ENCODE results near the gene TFAP2E. TPM values are rescaled to one million over a fixed set of nuclear protein-coding genes. Genes with fewer than 3 reads are reported as not detected.

Gene TFAP2E
- total RNA-seq, 2 donors from 2014 or later, result 0.67 to 1.1 TPM

- H3K9ac ChIP-seq (ENCODE audit: low read depth in 2 of 2, low read length in 2 of 2), result no peak overlapping the region
- no peak overlapping the region for H3K27ac ChIP-seq
- DNase-seq, result no peak
- intact Hi-C loops (cut with DNase I), result no loop called here
- no peaks in the 10 kb centered on the region for H3K36me3 ChIP-seq
- TF ChIP-seq CTCF (IDR thresholded peaks at IDR 0.05), result no peak
- H3K4me1 ChIP-seq, result no peaks in the 10 kb centered on the region
- no peak overlapping the region for H3K4me3 ChIP-seq
- H3K9me3 ChIP-seq, result no peaks in the 10 kb centered on the region
- H3K27me3 ChIP-seq, result no peaks in the 10 kb centered on the region
Measured at GRCh38 chr1:35589516-35590427, 16.7 kb downstream of the TFAP2E start.

DNA sequence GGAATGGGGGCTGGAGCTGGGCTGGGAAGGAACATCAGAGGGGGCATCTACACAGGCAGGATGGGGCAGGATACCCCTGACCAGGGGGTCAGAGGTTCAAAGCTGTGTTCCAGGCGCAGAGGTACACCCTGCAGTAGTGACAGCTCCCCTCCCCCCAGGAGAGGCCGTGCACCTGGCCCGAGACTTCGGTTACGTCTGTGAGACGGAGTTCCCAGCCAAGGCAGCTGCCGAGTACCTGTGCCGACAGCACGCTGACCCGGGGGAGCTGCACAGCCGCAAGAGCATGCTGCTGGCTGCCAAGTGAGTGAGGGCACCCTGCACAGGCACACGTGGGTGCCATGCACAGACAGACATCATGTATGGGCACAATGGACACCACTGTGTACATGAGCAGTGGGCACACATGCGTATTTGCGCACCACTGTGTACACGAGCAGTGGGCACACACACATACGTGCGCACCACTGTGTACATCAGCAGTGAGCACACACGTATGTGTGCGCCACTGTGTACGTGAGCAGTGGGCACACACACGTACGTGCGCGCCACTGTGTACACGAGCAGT lies 17.4 kb downstream of the TFAP2E start:
- intact Hi-C loops (cut with DNase I), result no loop called here
- Histone ChIP-seq H3K27me3 (no peaks in the 10 kb centered on the region), H3K9ac (ENCODE audit: low read depth in 2 of 2, low read length in 2 of 2) (no peak overlapping the region), H3K27ac (no peak overlapping the region), H3K36me3 (no peaks in the 10 kb centered on the region), H3K4me3 (no peak overlapping the region), H3K9me3 (no peaks in the 10 kb centered on the region), H3K4me1 (no peaks in the 10 kb centered on the region)
- no peak for TF ChIP-seq CTCF (IDR thresholded peaks at IDR 0.05)
- no peak for DNase-seq

DNA sequence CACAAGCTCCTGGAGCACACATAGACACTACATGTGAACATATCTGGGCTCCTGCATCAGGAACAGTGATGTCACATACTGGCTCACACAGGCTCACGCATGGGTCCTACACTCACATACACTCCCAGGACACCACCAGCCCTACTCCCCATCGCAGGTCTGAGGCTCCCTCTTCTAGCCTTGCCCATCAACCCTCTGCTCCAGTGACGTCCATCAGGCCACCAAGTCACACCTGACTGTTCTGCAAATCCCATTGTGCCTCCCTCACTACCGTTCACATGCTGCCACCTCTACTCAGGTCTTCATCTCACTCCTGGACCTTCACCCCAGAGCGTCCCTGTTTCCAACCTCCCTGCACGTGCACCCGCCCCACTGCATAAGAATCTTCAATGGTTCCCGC lies 18.1 kb downstream of the TFAP2E start:
- H3K9me3 ChIP-seq, result no peaks in the 10 kb centered on the region
- no peaks in the 10 kb centered on the region for H3K27me3 ChIP-seq
- no peak for DNase-seq
- intact Hi-C loops (cut with DNase I), result no loop called here
- H3K27ac ChIP-seq, result no peak overlapping the region
- no peaks in the 10 kb centered on the region for H3K4me1 ChIP-seq
- TF ChIP-seq CTCF (IDR thresholded peaks at IDR 0.05), result no peak
- no peaks in the 10 kb centered on the region for H3K36me3 ChIP-seq
- no peak overlapping the region for H3K4me3 ChIP-seq
- H3K9ac ChIP-seq (ENCODE audit: low read depth in 2 of 2, low read length in 2 of 2), result no peak overlapping the region

- no peak overlapping the region for H3K27ac ChIP-seq
- no peaks in the 10 kb centered on the region for H3K36me3 ChIP-seq
- no peaks in the 10 kb centered on the region for H3K27me3 ChIP-seq
- no peaks in the 10 kb centered on the region for H3K4me1 ChIP-seq
- H3K9me3 ChIP-seq, result no peaks in the 10 kb centered on the region
- intact Hi-C loops (cut with DNase I), result no loop called here
- no peak for DNase-seq
- TF ChIP-seq CTCF (IDR thresholded peaks at IDR 0.05), result no peak
- H3K4me3 ChIP-seq, result no peak overlapping the region
- H3K9ac ChIP-seq (ENCODE audit: low read depth in 2 of 2, low read length in 2 of 2), result no peak overlapping the region
Measured at GRCh38 chr1:35592991-35593769, 20.1 kb downstream of the TFAP2E start.

DNA sequence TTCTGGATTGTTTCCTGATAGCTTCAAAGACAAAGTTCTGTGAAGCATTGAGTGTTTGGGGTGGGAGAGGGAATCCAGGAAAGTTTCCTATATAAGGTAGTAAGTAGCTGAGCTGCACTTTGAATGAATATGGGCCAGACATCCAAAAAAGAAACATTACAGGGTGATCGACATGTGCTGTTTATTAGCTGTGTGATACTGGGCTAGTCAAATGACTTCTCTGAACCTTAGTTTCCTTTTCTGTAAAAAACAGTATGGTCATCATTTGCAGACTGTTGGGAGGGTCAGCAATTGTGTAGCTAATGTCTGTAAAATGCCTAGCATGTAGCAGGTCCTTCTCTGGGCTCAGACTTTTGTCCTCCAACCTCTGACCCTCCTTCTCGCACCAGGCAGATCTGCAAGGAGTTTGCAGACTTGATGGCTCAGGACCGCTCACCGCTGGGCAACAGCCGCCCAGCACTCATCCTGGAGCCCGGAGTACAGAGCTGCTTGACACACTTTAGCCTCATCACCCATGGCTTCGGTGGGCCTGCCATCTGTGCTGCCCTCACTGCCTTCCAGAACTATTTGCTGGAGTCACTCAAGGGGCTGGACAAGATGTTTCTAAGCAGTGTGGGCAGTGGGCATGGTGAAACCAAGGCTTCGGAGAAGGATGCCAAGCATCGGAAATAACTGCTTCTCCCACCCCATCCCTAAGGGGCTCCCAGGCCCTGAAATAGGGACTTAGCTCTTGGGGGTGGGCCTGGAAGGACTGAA lies 21.1 kb downstream of the TFAP2E start:
- no peaks in the 10 kb centered on the region for H3K4me1 ChIP-seq
- H3K4me3 ChIP-seq, result no peak overlapping the region
- H3K9me3 ChIP-seq, result no peaks in the 10 kb centered on the region
- intact Hi-C loops (cut with DNase I), result no loop called here
- H3K27me3 ChIP-seq, result no peaks in the 10 kb centered on the region
- no peaks in the 10 kb centered on the region for H3K36me3 ChIP-seq
- DNase-seq, result no peak
- no peak overlapping the region for H3K9ac ChIP-seq (ENCODE audit: low read depth in 2 of 2, low read length in 2 of 2)
- TF ChIP-seq CTCF (IDR thresholded peaks at IDR 0.05), result no peak
- H3K27ac ChIP-seq, result no peak overlapping the region
